ENCODE results near the gene PYHIN1. TPM values are rescaled to one million over a fixed set of nuclear protein-coding genes. Genes with fewer than 3 reads are reported as not detected.
A peak's percentile ranks its signal among the peaks of the same experiment; 100 is the strongest.
"Not testable (repeated sequence)": the region's sequence is repeated elsewhere in the genome, so short reads cannot be mapped to it uniquely, and the experiment has no call there.

The PYHIN1 gene
- polyA plus RNA-seq, 1 donor = 0.22 TPM

DNA sequence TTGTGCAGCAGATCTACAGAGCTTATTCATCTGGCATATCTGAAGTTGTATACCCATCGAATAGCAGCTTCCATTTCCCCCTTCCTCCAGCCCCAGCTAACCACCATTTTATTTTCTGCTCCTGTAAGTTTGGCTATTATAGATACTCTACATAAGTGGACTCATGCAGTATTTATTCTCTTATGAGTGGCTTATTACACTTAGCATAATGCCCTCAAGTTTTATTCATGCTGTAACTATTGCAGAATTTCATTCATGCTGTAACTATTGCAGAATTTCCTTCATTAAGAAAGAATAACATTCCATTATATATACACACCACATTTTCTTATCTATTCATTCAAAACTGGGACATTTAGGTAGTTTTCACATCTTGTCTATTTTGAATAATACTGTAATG, 47.9 kb downstream of the PYHIN1 start:
- DNase-seq (ENCODE audit: low read depth) = no peak

DNA sequence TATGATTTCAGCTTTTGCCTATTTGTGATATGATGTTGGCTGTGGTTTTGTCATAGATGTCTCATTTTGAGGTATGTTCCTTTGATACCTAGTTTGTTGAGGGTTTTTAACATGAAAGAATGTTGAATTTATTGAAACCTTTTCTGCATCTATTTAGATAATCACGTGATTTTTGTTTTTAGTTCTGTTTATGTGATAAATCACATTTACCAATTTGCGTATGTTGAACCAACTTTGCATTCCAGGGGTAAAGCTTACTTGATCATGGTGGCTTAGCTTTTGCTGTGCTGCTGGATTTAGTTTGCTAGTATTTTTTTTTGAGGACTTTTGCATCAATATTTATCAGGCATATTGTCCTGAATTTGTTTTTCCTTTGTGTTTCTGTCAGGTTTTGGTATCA, 51.9 kb downstream of the PYHIN1 start:
- no peak for DNase-seq (ENCODE audit: low read depth)

DNA sequence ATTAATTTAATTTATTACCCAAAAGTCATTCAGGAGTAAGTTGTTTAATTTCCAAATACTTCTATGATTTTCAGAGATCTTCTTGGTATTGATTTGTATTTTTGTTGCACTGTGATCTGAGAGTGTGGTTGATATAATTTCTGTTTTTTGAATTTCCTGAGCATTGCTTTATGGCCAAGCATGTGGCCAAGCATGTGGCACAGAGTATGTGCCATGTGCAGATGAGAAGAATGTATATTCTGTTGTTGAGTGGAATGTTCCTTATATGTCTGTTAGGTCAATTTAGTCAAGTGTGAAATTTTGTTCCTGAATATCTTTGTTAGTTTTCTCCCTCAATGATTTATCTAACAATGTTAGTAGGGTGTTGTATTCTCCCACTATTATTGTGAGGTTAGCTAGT, 53.0 kb downstream of the PYHIN1 start:
- no peak for DNase-seq (ENCODE audit: low read depth)

DNA sequence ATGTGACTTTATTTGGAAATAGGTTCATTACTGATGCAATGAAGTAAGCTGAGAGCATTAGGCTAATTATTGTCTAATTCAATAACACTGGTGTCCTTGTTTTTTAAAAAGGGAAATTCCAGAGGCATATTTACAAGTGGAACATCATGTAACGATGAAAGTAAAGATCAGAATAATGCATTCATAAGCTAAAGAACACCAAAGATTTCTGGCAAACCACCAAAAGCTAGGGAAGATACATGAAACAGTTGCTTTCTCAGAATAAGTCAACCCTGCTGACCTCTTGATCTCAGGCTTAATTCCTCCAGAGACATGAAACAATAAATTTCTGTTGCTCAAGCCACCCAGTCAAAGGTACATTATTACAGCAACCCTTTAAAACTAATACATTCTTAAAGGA, 58.1 kb downstream of the PYHIN1 start:
- DNase-seq (ENCODE audit: low read depth) = no peak

DNA sequence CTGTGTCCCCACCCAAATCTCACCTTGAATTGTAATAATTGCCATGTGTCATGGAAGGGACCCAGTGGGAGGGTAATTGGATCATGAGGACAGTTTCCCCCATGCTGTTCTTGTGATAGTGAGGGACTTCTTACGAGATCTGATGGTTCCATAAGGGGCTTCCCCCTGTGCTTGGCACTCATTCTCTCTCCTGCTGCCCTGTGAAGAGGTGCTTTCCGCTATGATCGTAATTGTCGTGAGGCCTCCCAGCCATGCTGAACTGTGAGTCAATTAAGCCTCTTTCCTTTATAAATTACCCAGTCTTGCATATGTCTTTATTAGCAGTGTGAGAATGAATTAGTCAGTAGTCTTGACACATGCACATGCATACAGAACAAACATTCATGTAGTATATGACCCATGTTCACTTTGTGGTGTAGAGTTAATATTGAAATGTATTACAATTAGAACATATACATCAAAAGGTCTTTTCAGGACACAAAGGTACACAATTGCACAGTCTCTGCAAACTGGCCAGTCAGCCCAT, 61.5 kb downstream of the PYHIN1 start:
- no peak for DNase-seq (ENCODE audit: low read depth)

DNA sequence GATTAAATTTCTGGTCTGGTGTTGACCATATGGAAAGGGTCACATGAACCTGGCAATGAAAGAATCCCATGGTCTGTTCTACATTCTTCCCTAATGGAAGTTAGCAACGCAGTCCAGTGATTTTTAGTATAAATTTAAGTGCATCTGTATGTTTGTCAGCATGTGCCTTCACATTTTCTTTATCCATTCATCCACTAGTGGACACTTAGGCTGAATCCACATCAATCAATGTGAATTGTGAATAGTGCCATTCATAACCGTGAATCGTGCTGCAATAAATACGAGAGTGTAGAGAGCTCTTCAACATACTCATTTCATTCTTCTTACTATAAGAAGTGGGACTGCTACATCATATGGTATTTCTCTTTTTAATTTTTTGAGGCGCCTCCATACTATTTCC, 65.6 kb downstream of the PYHIN1 start:
- DNase-seq (ENCODE audit: low read depth) = no peak

DNA sequence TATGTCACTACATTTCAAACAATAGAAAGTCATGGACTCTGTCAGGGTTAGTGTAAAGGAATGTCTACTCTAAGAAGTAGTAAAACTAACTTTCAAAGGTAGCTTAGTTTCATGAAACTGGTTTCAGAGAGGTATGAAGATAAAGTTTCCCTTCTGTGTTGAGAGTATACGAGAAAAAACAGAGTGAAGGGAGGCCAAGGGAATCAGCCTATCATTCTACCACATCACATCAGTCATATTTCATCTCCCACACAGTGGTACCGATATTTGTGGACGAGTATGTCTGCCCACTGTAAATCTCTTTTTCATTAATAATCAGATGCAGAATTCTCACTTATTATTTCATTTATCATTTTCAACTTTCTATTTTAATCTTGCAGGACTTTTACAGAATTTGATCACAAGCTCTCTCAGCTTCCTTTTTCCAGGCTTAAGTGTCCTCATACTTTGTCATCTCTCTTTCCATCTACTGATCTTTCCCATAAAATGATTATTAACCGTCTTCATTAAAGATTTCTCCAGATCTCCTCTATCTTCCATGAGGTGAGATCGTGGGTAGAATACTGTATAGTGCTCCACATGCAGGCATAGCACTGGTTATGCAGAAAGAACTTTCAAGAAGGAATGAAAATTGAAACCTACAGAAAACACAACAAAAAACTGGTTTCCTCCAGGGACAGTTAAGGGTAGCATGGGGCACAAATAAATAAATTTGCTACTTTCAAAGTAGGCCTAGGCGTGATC, 66.9 kb downstream of the PYHIN1 start:
- DNase-seq (ENCODE audit: low read depth) = no peak

DNA sequence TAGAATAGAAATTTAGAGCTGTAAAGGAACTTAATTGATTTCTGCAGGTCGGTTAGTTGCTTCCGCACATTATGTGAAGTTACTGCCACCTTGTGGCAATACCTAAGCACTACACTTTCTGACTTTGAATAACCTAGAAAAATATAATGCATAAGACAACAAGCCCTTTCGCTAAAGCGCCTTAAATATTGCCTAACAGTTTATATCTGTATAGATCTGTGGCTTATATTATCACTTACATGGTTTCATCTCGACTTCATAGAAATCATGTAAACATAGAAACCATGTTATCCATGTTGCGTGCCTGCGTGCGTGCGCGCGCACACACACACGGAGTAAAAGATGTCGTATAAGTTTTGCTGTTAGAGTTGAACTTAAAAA, 67.4 kb downstream of the PYHIN1 start:
- DNase-seq (ENCODE audit: low read depth) = no peak

DNA sequence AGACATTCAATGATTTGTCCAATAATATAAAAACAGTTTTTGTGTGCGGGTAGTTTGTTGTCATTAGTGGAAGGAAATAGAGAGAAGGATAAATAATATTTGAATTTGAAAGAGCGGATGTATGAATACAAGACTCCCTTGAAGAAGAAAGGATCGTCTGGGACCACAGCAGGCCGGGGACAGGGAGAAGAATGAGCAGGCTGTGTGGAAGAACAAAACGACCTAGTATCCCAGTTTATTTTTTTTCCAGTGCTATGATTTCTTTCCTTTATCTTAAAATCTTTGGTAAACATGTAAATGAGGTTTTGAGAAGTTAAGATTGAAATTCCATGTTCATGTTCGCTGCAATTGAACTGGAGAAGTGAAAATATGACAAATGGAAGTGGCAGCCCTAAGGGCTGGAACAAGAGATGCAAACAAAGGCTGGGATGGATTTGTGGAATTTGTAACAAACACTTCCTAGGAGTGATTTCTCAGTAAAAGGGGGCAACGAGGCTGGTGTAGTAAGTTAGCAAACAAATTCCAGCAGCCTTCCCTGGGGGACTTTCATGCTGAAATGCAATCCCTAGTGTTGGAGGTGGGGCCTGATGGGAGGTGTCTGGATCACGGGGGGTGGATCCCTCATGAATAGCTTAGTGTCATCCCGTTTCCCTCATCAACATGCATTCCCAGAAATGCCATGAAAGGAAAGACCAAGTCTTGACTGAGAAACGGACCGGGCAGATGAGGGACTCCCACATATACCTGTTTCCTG, 68.1 kb downstream of the PYHIN1 start:
- no peak for DNase-seq (ENCODE audit: low read depth)

DNA sequence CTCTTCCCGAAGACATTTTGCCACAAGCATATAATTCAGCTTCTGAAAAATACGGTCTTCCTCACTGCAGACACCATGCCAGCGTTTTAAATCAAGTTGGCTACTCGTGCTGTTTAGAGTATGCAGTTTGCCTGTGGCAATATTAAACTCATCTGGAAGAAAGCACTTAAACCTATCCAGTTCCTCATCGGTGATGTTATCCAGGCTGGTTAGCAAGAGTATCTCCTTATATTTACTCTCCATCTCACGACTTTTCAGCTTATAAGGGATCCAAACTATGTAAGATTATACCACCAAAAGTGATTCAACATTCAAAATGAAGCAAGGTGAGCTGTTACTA, 68.7 kb downstream of the PYHIN1 start:
- DNase-seq (ENCODE audit: low read depth) = no peak

DNA sequence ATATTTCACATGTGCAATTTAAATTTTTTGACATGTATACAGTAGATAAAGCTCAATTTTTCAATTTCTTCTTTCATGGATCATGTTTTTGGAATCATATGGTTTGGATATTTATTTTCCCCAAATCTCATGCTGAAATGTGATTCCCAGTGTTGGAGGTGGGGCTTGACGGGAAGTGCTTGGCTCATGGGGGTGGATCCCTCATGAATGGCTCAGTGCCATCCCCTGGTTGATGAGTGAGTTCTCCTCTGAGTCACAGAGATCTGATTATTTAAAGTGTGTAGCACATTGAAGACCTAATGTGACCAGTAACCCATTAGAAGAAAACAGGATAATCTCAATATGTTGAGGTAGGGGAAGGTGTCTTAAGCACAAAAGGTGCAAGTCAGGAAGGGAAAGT, 69.3 kb downstream of the PYHIN1 start:
- DNase-seq (ENCODE audit: low read depth) = no peak

DNA sequence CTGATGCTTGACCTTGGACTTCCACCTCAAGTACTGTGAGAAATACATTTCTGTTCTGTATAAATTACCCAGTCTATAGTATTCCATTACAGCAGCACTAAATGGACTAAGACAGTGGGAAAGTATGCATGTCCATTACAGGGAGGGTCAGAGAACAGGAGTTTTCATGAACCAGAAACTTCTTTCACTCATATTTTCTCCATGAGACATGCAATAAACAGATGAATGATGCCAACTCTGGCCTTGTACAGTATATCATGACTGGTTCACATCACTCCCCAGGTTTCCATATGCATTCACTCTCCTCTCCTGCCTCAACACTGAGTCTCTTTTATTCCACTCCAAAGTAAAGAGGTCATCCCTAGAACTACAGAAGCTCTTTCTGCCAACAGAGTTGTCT, 73.8 kb downstream of the PYHIN1 start:
- DNase-seq (ENCODE audit: low read depth) = no peak

DNA sequence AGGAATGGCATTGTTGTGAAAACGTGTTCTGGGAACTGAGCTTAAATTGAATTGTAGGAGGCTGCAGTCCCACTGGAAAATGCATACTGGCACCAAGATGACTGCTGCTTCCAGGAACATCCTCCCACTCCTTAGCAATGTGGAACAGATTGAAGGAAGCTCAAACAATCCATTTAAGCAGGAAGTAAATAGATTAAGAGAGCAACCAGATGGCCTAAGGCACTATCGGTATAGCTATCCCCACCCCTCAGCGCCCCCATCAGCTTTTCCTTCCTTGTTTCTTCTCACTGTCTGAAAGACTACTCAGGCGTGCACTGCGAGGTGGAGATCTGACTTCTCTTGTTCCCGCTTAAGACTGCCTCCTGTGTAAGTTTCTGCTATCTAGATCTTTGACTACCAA, 74.3 kb downstream of the PYHIN1 start:
- DNase-seq (ENCODE audit: low read depth) = no peak

DNA sequence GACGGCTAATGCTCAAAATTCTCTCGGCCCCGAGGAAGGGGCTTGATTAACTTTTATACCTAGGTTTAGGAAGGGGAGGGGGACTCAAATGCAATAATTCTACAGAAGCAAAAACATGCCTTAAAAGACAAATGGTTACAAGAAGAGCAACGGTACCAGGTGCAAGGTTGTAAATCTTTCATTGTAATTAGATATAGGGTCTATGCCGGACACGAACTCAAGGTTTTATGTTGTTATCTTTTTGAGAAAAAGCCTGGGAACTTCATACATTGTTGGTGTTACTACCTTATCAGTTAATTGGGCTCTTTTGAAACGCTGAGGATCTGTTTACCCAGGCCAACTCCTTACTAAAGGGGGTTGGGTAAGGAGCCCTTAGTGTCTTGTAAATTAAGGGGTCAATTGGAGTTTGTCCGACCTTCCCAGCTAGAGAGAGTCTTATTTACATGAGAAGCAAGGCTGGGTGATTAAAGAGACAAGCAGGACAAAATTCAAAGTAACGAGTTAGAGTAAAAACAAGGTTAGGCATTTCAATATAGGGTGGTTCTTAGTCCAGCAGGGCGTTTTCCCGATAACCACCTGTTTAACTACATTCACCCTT, 75.0 kb downstream of the PYHIN1 start:
- DNase-seq (ENCODE audit: low read depth) = not testable (repeated sequence)

DNA sequence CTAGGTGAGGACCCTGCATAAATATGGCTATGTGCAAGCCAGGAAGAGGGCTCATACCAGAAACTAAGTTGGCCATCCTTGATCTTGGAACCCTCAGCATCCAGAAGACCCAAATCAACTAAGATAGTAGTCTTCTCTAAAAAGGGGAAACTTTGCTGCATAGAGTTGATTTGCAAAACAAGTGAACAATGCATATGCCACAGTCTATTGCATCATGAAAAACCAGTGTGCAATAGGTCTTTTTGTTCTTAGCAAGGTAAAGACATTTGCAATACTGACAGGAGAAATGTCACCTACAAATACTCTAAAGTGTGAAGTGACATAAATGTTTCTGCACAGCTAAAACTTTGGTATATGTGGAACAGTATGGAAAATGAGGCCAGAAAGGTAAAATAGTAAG, 76.4 kb downstream of the PYHIN1 start:
- DNase-seq (ENCODE audit: low read depth) = no peak

DNA sequence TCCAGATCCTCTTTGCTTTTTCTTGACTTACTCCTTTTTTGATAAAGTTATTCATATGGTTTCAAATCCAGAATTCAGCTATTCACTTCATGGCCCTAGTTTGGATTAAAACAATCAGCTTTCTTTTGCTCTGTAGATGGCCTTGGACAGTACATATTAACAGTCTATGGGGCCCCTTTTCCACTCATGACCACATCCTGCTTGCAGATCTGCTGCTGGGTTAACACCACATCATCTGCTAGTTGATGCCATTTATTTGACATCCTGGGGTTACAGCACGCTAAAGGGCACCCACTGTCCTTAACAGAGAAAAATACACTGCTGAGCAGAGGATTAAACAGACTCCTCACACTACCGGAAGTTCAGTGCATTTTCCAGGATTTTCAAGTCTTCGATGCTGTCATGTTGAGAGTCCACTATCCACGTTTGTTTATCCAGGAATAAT, 77.4 kb downstream of the PYHIN1 start:
- no peak for DNase-seq (ENCODE audit: low read depth)

DNA sequence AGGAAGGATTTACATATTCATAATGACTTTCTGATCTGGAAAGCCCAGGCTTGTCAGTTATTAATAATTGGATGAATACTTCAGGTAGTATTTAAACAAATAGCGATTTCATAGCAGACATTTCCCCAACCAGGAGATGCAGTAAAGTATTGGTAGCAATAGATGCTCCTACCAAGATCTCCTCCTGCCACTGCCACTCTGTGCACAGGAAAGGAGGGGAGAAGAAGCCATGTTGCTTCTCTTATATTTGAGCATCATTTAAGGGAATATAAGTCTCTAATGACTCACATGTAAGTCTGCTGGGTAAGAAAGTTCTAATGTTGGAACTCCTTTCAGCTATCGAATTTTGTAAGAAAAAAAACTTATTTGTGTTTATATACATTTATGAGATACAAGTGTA, 77.9 kb downstream of the PYHIN1 start:
- no peak for DNase-seq (ENCODE audit: low read depth)

DNA sequence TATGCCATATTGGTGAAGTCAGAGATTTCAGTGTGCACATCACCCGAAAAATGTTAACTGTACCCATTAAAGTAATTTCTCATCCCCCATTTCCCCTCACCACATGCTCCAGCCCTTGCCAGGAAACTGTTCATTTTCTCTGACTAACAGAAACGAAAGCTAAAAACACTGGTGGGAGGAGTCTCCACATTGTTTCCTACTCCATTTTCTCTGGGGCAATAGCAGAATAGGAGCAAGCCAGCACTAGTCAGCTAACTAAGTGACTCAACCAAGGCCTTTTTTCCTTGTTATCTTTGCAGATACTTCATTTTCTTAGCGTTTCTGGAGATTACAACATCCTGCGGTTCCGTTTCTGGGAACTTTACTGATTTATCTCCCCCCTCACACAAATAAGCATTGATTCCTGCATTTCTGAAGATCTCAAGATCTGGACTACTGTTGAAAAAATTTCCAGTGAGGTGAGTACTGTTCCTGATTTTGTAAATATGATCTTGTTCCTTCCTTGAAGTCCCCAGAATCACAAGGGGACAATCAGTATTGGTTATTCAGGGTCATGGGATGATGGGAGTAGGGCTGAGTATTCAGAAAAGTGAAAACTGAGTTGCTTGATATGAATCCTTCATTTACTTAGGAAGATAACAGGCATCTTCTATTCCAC, 78.5 kb downstream of the PYHIN1 start, which contains the start of gene IFI16:
IFI16 (plus strand) TSS at position 204 of the 658 bp plus-strand sequence. CDS start 4,774 bp downstream, outside the sequence.
- DNase-seq (ENCODE audit: low read depth) = peak; percentile 78

DNA sequence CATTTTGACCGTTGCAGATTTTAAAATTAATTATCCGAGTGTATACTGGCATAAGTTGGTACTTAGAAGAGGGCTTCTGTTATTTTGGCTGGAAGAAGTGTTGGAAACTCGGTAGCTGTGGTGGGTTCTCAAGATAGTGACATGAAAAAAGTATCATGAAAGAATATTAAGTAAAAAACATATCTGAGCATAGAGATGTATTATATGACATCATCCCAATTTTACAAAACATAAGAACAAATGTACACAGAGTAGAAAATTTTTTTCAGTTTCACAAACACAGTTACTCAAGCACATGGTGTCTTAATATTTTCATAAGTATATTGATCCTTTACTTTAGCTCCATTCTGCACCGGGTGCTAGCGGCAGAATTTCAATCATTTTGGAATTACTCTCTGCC, 79.0 kb downstream of the PYHIN1 start:
- no peak for DNase-seq (ENCODE audit: low read depth)

DNA sequence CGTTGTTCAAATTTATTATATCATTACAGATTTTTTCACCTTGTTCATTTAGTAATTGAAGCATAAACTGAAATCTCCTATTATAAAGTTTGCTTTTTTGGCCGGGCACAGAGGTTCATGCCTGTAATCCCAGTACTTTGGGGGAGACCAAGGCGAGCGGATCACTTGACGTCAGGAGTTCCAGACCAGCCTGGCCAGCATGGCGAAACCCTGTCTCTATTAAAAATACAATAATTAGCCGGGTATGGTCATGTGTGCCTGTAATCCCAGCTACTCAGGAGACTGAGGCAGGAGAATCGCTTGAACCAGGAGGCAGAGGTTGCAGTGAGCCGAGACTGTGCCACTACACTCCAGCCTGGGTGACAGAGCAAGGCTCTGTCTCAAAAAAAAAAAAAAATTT, 79.6 kb downstream of the PYHIN1 start:
- not testable (repeated sequence) for DNase-seq (ENCODE audit: low read depth)

DNA sequence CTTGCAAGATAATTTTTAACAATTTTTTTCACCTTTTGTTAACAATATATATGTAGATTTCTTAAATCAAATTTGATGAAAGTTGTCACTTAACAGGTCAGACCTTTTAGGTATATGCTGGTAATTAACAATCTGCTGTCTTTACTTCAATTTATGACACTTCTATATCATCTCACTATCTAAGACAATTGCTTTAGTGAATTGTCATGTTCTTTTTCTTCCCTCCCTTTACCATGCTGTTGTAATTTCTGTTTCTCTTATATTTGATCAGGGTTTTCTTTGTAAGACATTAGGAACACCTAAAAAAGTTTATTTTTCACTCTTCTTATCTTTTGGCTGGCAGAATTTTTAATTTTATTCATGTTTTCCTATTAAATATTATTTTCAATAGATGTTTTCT, 80.4 kb downstream of the PYHIN1 start:
- no peak for DNase-seq (ENCODE audit: low read depth)

DNA sequence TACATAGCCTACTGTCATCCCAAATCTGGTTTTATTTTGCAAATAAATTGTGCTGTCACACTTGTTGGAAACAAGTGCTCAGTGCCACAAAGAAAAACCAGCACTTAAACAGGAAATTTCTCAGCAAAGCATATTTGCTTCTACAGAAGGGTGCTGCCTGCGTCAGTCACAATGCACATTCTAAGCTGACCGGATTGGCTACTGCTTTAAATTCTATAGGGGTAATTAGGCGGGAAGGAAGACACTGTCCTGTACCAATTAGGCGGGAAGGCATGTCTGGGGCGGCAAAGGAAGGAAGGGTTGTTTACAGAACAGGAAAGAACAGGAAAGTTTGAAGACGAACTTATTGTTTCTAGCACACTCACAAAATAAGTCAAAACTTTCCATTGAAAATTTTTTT, 81.1 kb downstream of the PYHIN1 start:
- DNase-seq (ENCODE audit: low read depth) = no peak

Measured in forelimb muscle (tissue), 1 donor.